ENCODE measurements around the gene SLC38A8.

DNA sequence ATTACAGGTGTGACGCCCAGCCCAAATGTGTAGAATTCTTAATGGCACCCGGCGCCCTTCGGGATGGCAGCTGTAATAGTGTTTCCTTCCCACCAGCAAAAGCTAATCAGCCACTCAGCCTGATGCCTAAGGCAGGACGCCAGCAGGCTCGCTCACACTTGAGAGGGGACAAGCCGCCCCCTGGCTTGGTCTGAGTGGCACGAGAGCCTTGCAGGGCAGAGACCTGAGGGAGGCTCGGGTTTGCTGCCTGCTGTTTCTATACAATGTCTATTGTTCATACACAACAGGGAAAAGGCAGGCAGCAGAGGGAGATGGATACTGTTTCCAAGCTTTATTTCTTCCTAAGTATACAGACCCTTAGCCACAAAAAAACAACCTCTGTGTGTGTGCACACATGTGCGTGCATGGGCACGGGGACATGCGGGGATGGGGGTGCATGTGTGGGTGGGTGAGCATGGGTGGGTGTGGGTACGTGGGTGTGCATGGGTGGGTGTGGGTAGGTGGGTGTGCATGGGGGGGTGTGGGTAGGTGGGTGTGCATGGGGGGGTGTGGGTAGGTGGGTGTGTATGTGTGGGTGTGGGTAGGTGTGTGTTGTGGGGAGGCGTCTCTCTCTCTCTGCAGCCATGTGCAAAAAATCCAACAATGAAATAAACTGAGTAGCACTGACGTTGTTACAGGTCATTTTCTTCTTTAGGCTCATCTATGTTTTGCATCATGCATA is 10.0 kb downstream of the SLC38A8 start:
- TF ChIP-seq, protein P1, sequence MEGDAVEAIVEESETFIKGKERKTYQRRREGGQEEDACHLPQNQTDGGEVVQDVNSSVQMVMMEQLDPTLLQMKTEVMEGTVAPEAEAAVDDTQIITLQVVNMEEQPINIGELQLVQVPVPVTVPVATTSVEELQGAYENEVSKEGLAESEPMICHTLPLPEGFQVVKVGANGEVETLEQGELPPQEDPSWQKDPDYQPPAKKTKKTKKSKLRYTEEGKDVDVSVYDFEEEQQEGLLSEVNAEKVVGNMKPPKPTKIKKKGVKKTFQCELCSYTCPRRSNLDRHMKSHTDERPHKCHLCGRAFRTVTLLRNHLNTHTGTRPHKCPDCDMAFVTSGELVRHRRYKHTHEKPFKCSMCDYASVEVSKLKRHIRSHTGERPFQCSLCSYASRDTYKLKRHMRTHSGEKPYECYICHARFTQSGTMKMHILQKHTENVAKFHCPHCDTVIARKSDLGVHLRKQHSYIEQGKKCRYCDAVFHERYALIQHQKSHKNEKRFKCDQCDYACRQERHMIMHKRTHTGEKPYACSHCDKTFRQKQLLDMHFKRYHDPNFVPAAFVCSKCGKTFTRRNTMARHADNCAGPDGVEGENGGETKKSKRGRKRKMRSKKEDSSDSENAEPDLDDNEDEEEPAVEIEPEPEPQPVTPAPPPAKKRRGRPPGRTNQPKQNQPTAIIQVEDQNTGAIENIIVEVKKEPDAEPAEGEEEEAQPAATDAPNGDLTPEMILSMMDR (IDR thresholded peaks at IDR 0.05), result no peak
- no peak for TF ChIP-seq POLR2A (IDR thresholded peaks at IDR 0.05)

All from lower leg skin (tissue), 3 donors.